NCI-H1930 (cell line): Measurements from ENCODE around the gene OTUD1.

Experiments used
- DNase-seq, 2 experiments: peaks; one replicate each; lab custom pipeline; 2025; lab: John Stamatoyannopoulos, UW

Gene OTUD1

DNA sequence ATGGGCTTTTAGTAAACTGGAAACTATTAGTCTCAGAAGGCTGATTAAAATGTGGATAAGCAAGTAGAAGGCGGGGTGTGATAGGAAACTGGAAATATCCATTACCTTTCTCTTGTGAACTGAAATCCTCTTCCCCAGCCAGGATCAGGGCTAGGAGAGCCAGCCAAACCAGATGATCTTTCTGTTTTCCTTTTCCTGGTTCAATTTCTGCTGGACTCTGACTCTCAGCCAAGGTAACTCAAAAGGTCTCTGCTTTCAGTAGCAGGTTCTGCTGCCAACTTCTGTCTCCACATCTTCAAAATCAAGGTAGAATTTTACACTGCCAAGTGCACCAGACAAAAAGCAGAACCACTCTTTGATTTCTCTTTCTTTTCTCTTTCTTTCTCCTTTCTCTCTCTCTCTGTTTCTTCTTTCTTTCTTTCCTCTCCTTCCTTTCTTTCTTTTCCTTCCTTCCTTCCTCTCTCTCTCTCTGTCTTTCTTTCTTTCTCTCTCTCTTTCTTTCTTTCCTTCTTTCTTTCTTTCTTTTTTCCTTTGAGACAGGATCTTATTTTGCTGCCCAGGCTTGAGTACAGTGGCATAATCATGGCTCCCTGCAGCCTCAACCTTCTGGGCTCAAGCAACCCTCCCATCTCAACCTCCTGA is 30.8 kb downstream of the OTUD1 start:
- DNase-seq = no peak

DNA sequence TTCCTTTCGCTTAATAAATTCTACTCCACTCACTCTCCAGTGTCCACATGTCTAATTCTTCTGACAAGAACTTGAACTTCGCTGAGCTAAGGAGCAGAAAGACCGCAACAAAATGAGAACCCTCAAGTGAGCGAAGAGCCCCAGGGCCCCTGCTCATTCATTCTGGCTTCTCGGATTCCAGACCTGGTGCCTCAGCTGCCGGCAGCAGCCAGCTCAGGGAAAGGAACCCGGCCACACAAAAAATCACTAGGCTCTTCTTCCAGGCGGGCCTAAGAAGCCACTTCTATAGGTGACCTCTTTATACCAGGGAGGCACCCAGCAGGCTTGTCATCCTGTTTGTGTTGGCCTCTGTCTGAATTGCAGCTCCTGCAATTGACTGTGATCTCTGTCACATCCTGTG is 33.3 kb downstream of the OTUD1 start:
- DNase-seq = no peak

GRCh38 chr10:23474081-23474480 is 35.2 kb downstream of the OTUD1 start:
- DNase-seq = no peak

- no peak for DNase-seq
Measured at GRCh38 chr10:23474626-23475025, 35.8 kb downstream of the OTUD1 start.

DNA sequence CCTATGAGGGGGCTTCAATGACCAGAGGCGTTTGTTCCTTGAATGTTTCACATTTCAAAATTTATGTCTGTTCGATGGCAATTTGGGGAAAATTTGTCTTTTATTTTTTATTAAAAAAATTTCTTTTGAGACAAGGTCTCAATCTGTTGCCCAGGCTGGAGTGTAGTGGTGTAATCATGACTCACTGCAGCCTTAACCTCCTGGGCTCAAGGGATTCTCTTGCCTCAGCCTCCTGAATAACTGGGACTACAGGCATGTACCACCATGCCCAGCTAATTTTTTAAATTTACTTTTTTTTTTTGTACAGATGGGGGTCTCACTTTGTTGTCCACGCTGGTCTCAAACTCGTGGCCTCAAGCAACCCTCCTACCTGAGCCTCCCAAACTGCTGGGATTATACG is 39.7 kb downstream of the OTUD1 start:
- no peak for DNase-seq

DNA sequence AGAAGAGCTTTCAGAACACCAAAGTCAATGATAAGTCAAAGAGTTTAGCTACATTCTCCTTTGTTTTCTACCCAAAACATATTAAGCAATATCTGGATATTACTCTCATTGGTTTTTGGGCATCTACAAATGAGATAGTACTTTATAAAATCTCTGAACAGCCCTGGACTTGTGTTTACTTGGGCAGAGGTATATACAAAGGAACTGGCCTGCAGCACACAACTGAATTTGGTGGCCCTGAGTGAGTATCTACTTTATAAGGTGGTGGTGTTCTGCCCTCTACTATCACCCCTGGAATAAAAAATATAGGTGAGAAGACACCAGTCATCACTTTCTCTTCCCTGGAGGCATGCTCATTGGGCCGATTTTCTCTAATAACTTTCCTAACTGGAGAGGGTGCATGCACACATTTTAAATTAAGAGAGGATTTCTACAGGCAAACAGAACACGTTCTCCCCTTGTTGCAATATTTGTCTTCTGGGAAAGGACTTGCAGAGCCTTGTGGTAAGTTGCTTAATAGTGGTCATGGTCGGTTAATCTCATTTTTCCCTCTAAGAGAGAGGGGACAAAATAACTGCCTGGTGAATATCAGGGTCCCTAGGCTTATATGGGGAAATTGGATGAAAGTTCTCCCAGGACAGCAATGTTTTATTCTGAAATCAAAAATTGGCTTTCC is 41.1 kb downstream of the OTUD1 start:
- no peak for DNase-seq

DNA sequence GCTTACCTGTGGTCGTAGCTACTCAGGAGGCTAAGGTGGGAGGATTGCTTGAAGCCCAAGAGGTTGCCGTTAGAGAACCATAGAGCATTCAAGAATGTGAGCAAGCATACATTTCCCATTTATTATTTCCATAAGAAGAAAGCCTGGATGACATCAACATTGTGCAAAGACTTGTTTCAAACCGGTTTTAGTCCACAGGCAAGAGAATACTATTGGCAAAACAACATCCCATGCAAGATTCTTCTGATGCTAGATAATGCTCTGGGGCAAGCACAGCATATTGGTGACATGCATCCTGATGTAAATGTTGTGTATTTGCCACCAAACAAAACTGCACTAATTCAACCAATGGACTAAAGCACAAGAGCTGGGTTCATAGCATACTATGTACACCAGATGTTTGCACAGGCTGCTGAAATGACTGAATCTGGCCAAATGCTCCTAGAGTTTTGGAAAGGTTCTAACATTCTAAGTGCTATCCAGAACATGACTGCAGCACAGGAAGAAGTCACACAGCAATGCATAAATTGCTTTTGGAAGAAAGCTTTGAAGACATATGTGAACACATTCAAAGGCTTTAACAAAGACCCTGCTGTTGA is 42.6 kb downstream of the OTUD1 start:
- no peak for DNase-seq

- DNase-seq = no peak
Measured at GRCh38 chr10:23490115-23490514, 51.2 kb downstream of the OTUD1 start.
